Large intestine (tissue), 3 donors: Measurements from ENCODE around the gene FEM1C. TPM values are rescaled to one million over a fixed set of nuclear protein-coding genes. Genes with fewer than 3 reads are reported as not detected.

Experiments used
- DNase-seq, 2 donors: peaks; one replicate each; pipeline versions ENCODE4 v3.0.0 to v3.0.0-alpha.2; 2013
- H3K27ac ChIP-seq: one replicate; pipeline ENCODE4 v1.5.1; 2013; ENCODE audit warnings: low read length
- H3K27me3 ChIP-seq: 2 replicates; pipeline ENCODE4 v1.6.1; 2013; ENCODE audit warnings: low read length; ENCODE audit not compliant: control insufficient read depth, insufficient read depth
- H3K36me3 ChIP-seq: 2 replicates; pipeline ENCODE4 v1.6.1; 2013; ENCODE audit warnings: low read length; ENCODE audit not compliant: control insufficient read depth, insufficient read depth
- H3K4me1 ChIP-seq: one replicate; pipeline ENCODE4 v1.6.1; 2013; ENCODE audit warnings: low read length; ENCODE audit not compliant: control insufficient read depth, insufficient read depth
- H3K4me3 ChIP-seq: one replicate; pipeline ENCODE4 v1.5.1; 2013; ENCODE audit warnings: low read length
- H3K9me3 ChIP-seq: one replicate; pipeline ENCODE4 v1.6.1; 2013; ENCODE audit warnings: mild to moderate bottlenecking, low read depth, low read length, moderate library complexity; ENCODE audit not compliant: control insufficient read depth
- WGBS: methylation state at CpG from one replicate; pipeline ENCODE4 v1.1.5; 2013; ENCODE audit warnings: low lambda C conversion rate; ENCODE audit not compliant: insufficient coverage; 5-methylcytosine and 5-hydroxymethylcytosine counted together
- polyA plus RNA-seq: library from polyadenylated mRNA; unstranded; fragments of 120-200 nt; gene quantifications from one replicate; pipeline ENCODE4 v1.2.1, GENCODE V29; 2013

The FEM1C gene
- polyA plus RNA-seq, 1 donor, result 17.3 TPM

DNA sequence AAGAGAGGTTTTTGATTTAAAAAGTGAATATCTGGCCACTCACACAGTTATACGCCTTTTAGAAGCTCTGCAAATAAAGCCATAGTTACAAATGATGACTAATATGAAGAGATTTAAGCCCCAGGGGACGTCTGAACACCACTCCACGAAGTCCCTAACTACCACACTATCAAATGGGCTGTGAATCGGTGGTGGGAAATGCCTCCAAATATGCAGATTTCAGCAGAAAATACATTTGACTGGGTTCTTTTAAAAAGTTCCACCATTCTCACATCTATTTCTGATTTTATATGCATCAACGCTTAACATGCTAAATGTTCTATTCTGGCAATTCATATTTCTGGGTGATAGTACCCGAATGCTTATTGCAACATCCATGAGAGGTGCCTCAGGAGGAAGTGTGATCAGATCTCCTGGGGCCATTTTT lies 35.2 kb upstream of the FEM1C start:
- 81% methylated on average over 3 of the region's 6 CpGs for WGBS

GRCh38 chr5:115579216-115579615 lies 34.6 kb upstream of the FEM1C start:
- WGBS, result 93% methylated on average over 2 of the region's 3 CpGs
- Histone ChIP-seq H3K4me3 (no peak overlapping the region), H3K27me3 (no peaks in the 10 kb centered on the region), H3K9me3 (no peaks in the 10 kb centered on the region), H3K4me1 (no peaks in the 10 kb centered on the region), H3K27ac (no peak overlapping the region), H3K36me3 (no peaks in the 10 kb centered on the region)
- DNase-seq, result no peak

More for the DNA sequence above, 35.2 kb upstream of the FEM1C start:
- Histone ChIP-seq H3K9me3 (no peaks in the 10 kb centered on the region), H3K4me3 (no peak overlapping the region), H3K4me1 (no peaks in the 10 kb centered on the region), H3K36me3 (no peaks in the 10 kb centered on the region), H3K27me3 (no peaks in the 10 kb centered on the region), H3K27ac (no peak overlapping the region)
- DNase-seq, result no peak

- Histone ChIP-seq H3K36me3 (no peaks in the 10 kb centered on the region), H3K27ac (no peak overlapping the region), H3K27me3 (no peaks in the 10 kb centered on the region), H3K9me3 (no peaks in the 10 kb centered on the region), H3K4me1 (no peaks in the 10 kb centered on the region), H3K4me3 (no peak overlapping the region)
- whole genome bisulfite sequencing, result 86% methylated on average over 1 of the region's 3 CpGs
- no peak for DNase-seq
These were observed 34.1 kb upstream of the FEM1C start for GRCh38 chr5:115578657-115579056.

DNA sequence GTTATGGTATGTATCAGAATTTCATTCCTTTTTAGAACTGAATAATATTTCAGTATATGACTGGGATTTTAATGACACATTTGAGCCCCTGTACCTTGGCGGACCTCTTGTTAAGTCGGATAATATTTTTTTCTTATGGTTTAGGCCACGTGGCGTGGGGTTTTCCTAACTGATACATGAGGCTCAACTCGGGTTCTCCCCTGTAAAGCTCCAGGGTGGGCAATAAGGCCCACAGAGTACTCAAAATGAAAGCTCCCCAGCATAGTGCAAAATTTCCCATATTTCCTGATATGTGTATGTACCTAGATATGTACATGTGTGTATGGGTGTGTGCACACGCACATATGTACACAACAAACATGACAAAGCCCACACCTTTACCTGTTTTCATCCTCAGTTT lies 33.2 kb upstream of the FEM1C start:
- Histone ChIP-seq H3K36me3 (no peaks in the 10 kb centered on the region), H3K4me1 (no peaks in the 10 kb centered on the region), H3K27me3 (no peaks in the 10 kb centered on the region), H3K4me3 (no peak overlapping the region), H3K9me3 (no peaks in the 10 kb centered on the region), H3K27ac (no peak overlapping the region)
- DNase-seq, result no peak
- WGBS, result 96% methylated on average over 4 of the region's 6 CpGs

DNA sequence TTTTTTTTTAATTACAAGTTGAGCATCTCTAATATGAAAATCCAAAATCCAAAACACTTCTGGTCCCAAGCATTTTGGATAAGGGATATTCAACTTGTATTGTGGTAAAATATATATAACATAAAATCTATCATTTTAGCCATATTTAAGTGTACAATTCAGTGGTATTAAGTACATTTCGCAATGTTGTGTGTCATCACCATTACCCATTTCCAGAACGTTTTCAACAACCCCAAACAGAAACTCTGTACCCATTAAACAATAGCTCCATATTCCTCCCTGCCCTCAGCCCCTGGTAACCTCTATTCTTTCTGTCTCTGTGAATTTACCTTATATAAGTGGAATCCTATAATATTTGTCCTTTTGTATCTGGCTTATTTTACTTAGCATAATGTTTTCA lies 32.8 kb upstream of the FEM1C start:
- 83% methylated on average over 2 of the region's 2 CpGs for WGBS
- no peak for DNase-seq

GRCh38 chr5:115575167-115576070 lies 30.8 kb upstream of the FEM1C start:
- Histone ChIP-seq H3K27ac (no peak overlapping the region), H3K36me3 (no peaks in the 10 kb centered on the region), H3K4me1 (no peaks in the 10 kb centered on the region), H3K27me3 (no peaks in the 10 kb centered on the region), H3K4me3 (no peak overlapping the region), H3K9me3 (no peaks in the 10 kb centered on the region)
- no CpG with 5 or more reads among the region's 5 CpGs for WGBS
- DNase-seq, result no peak

More for the DNA sequence above, 32.8 kb upstream of the FEM1C start:
- Histone ChIP-seq H3K27ac (no peak overlapping the region), H3K4me1 (no peaks in the 10 kb centered on the region), H3K27me3 (no peaks in the 10 kb centered on the region), H3K36me3 (no peaks in the 10 kb centered on the region), H3K9me3 (no peaks in the 10 kb centered on the region), H3K4me3 (no peak overlapping the region)

DNA sequence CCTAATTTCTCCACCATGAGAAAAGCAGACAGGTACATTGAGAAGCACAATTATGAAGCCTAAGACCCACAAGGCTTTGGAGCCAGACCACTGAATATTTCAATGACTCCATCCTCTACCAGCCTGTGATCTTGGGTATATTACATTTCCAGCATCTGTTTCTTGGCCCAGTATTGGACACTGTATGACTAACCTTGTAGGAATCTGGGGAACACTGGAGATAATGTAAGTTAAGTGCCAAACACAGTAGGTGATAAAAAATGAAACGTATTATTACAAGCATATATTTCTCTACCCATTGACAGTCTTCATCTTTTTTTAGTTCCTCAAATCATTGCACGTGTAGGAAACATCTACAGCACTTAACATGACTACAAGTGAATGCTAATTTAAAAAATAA lies 28.6 kb upstream of the FEM1C start:
- no peaks in the 10 kb centered on the region for H3K9me3 ChIP-seq
- H3K27ac ChIP-seq, result no peak overlapping the region
- H3K4me1 ChIP-seq, result no peaks in the 10 kb centered on the region
- WGBS, result 86% methylated on average over 2 of the region's 2 CpGs
- DNase-seq, result no peak
- no peaks in the 10 kb centered on the region for H3K27me3 ChIP-seq
- H3K4me3 ChIP-seq, result no peak overlapping the region
- H3K36me3 ChIP-seq, result no peaks in the 10 kb centered on the region

DNA sequence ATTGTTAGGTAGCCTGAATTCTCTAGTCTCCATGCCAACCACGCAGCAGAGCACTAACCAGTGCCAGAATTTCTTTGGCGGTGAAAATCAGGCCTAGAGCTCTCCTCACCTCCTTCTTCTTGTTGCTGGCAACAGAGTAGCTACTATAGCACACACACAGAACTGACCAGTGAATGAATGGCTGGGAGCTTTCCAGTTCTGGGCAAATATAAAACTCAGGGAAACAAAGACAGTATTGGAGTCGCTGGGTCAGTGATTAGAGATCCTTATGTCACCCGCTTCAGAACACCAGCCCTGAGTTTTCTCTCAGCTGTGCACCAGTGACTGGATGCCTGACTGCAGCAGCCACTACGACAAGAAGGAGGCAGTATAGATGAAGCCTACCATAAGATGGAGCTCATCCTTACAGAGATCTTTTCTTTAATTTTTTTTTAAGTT lies 26.9 kb upstream of the FEM1C start:
- no peak overlapping the region for H3K27ac ChIP-seq
- no peak for DNase-seq
- no peaks in the 10 kb centered on the region for H3K9me3 ChIP-seq
- H3K4me3 ChIP-seq, result no peak overlapping the region
- H3K27me3 ChIP-seq, result no peaks in the 10 kb centered on the region
- no CpG with 5 or more reads among the region's 5 CpGs for WGBS
- H3K4me1 ChIP-seq, result no peaks in the 10 kb centered on the region
- no peaks in the 10 kb centered on the region for H3K36me3 ChIP-seq

- H3K27ac ChIP-seq, result no peak overlapping the region
- H3K4me3 ChIP-seq, result no peak overlapping the region
- no peak for DNase-seq
- no peaks in the 10 kb centered on the region for H3K9me3 ChIP-seq
- no peaks in the 10 kb centered on the region for H3K27me3 ChIP-seq
- no peaks in the 10 kb centered on the region for H3K36me3 ChIP-seq
- peaks cover 4% of the 10 kb centered on the region for H3K4me1 ChIP-seq
- 80% methylated on average over 1 of the region's 1 CpG for WGBS
These were observed 24.1 kb upstream of the FEM1C start for GRCh38 chr5:115568668-115569067.

- no peak overlapping the region for H3K4me3 ChIP-seq
- no peaks in the 10 kb centered on the region for H3K9me3 ChIP-seq
- H3K27me3 ChIP-seq, result no peaks in the 10 kb centered on the region
- no peaks in the 10 kb centered on the region for H3K36me3 ChIP-seq
- peaks cover 4% of the 10 kb centered on the region for H3K4me1 ChIP-seq
- no peak for DNase-seq
- WGBS, result 100% methylated on average over 1 of the region's 2 CpGs
- H3K27ac ChIP-seq, result no peak overlapping the region
These were observed 20.7 kb upstream of the FEM1C start for GRCh38 chr5:115565233-115565632.

- DNase-seq, result no peak
- Histone ChIP-seq H3K4me1 (peaks cover 4% of the 10 kb centered on the region), H3K4me3 (no peak overlapping the region), H3K36me3 (no peaks in the 10 kb centered on the region), H3K27ac (no peak overlapping the region), H3K27me3 (no peaks in the 10 kb centered on the region), H3K9me3 (no peaks in the 10 kb centered on the region)
- no CpG with 5 or more reads among the region's 3 CpGs for WGBS
These were observed 16.6 kb upstream of the FEM1C start for GRCh38 chr5:115561176-115561575.
